HG02610 (cell line): ENCODE data around the gene PLPP7.
"Not testable (repeated sequence)": the region's sequence is repeated elsewhere in the genome, so short reads cannot be mapped to it uniquely, and the experiment has no call there.

ENCODE experiments used
- ATAC-seq: cut with Tn5 transposase; IDR thresholded peaks from one replicate; pipeline ENCODE4 v1.9.1; 2021; ENCODE audit warnings: mild to moderate bottlenecking, moderate library complexity; ENCODE audit not compliant: unreplicated experiment

PLPP7 gene

GRCh38 chr9:131324736-131325679 lies 35.5 kb downstream of the PLPP7 start:
- no peak for ATAC-seq

- ATAC-seq: no peak
Observed at GRCh38 chr9:131329241-131329641, 39.7 kb downstream of the PLPP7 start.

- no peak for ATAC-seq
Observed at GRCh38 chr9:131330814-131331600, 41.5 kb downstream of the PLPP7 start.

GRCh38 chr9:131331996-131332395 lies 42.5 kb downstream of the PLPP7 start:
- not testable (repeated sequence) for ATAC-seq

GRCh38 chr9:131333771-131334628 lies 44.5 kb downstream of the PLPP7 start:
- no peak for ATAC-seq

GRCh38 chr9:131334629-131335367 lies 45.3 kb downstream of the PLPP7 start:
- no peak for ATAC-seq

- ATAC-seq: no peak
Observed at GRCh38 chr9:131335368-131335755, 45.8 kb downstream of the PLPP7 start.

- ATAC-seq: no peak
Observed at GRCh38 chr9:131337131-131337848, 47.8 kb downstream of the PLPP7 start.

- ATAC-seq: not testable (repeated sequence)
Observed at GRCh38 chr9:131339212-131339611, 49.7 kb downstream of the PLPP7 start.

GRCh38 chr9:131344931-131345535 lies 55.5 kb downstream of the PLPP7 start:
- not testable (repeated sequence) for ATAC-seq

GRCh38 chr9:131346559-131346958 lies 57.0 kb downstream of the PLPP7 start:
- no peak for ATAC-seq

- no peak for ATAC-seq
Observed at GRCh38 chr9:131347376-131348020, 58.0 kb downstream of the PLPP7 start.

GRCh38 chr9:131348631-131349521 lies 59.4 kb downstream of the PLPP7 start:
- no peak for ATAC-seq

- ATAC-seq: no peak
Observed at GRCh38 chr9:131349522-131349880, 60.0 kb downstream of the PLPP7 start.

GRCh38 chr9:131349881-131350563 lies 60.5 kb downstream of the PLPP7 start:
- no peak for ATAC-seq

- ATAC-seq: not testable (repeated sequence)
Observed at GRCh38 chr9:131356479-131356878, 67.0 kb downstream of the PLPP7 start.

- no peak for ATAC-seq
Observed at GRCh38 chr9:131358556-131358955, 69.0 kb downstream of the PLPP7 start.
